Choroid plexus epithelial cell (primary cell): ENCODE data around the gene DCST2.

Experiments used
- DNase-seq: peaks from one replicate; pipeline ENCODE4 v3.0.0-alpha.2; 2010; ENCODE audit warnings: low read depth
- H3K4me3 ChIP-seq: 2 replicates; pipeline ENCODE4 v1.5.1; 2011; ENCODE audit warnings: low read depth, mild to moderate bottlenecking, control low read depth, low read length, moderate library complexity
- CTCF ChIP-seq: conservative IDR thresholded peaks from 2 replicates; pipeline ENCODE4 v1.5.1; 2011; ENCODE audit warnings: low read depth, mild to moderate bottlenecking, control low read depth, inconsistent platforms, low read length, moderate library complexity

The DCST2 gene

DNA sequence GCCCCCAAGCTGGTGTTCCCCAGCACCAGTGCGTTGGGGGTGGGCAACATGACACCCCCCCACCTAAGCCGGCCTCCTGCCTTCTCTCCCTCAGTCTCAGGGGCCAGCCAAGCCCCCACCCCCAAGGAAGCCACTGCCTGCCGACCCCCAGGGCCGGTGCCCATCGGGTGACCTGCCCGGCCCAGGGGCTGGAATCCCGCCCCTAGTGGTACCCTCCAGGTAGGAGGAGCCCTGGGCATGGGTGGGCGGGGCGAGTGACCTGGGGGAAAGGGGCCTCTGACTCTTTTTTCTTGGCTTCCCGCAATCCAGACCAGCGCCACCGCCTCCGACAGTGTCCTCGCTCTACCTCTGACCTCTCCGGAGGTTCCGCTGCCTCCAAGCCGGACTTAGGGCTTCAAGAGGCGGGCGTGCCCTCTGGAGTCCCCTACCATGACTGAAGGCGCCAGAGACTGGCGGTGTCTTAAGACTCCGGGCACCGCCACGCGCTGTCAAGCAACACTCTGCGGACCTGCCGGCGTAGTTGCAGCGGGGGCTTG, 28.6 kb upstream of the DCST2 start:
- H3K4me3 ChIP-seq = peak overlapping the region; percentile 11
- DNase-seq = no peak
- TF ChIP-seq CTCF = no peak

DNA sequence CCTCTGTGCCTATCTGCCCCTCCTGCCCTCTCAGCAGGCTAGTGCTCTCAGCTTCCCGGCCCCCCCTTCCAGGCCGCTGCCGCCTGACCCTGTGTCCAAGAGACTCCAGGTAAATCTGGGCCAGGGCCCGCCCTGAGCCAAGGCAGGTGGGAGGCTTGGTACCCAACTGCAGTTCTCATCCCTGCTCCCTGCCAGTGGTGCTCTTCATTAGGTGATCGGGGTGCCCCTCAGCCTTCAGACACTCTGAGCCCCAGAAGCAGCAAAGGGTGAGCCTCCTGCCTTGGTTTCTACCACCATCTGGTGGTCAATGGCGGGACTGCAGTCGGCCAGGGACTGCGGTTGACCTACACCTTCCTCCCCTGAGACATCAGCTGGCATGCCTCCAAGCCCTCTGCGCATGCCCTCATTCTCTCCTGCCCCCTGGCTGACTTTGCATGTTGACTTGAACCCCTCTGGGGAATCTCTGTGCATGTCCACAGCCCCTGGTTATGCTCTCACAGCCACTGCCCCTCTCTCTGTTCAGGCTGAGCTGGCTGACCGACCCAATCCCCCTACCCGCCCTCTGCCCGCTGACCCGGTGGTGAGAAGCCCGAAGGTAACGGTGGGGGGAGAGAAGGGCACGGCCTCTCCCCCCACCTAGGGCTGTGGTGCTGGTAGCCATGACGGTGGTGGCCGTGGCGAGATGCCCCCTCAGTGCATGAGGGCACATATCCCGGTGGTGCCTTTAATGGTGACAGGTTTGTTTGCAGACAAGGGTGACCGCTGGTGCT, 28.0 kb upstream of the DCST2 start:
- H3K4me3 ChIP-seq = no peak overlapping the region
- peak; percentile 100 for TF ChIP-seq CTCF
- DNase-seq = peak; percentile 90

DNA sequence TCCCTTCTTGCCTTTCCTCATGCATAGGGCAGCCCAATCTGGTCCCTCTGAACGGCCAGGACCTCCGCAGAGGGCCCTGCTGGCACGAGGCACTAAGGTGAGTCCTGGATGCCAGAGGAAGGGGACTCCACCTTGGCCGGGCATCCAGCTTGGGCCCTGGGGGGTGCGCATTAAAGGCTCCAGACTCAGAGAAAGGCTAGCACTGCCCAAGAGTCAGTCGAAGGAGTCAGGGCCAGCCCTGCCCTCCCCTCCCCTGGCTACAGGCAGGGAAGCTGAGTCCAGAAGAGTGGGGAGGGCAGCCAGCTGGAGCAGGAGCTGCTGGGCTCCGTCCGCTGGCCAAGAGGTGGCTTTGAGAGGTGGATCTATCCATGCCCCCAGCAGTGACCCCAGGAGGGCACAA, 27.2 kb upstream of the DCST2 start:
- no peak overlapping the region for H3K4me3 ChIP-seq
- no peak for TF ChIP-seq CTCF
- DNase-seq = no peak

DNA sequence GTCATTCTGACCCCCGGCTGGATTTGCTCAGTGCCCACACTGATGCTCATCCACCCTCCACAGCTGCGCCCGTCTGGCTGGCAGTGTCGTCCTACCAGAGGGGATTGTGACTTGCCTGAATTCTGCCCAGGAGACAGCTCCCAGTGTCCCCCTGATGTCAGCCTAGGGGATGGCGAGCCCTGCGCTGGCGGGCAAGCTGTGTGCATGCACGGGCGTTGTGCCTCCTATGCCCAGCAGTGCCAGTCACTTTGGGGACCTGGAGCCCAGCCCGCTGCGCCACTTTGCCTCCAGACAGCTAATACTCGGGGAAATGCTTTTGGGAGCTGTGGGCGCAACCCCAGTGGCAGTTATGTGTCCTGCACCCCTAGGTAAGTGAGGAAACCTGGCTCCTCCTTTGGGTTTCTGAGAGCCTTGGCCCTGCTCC, 24.2 kb upstream of the DCST2 start:
- H3K4me3 ChIP-seq = no peak overlapping the region
- peak; percentile 27 for TF ChIP-seq CTCF
- no peak for DNase-seq

DNA sequence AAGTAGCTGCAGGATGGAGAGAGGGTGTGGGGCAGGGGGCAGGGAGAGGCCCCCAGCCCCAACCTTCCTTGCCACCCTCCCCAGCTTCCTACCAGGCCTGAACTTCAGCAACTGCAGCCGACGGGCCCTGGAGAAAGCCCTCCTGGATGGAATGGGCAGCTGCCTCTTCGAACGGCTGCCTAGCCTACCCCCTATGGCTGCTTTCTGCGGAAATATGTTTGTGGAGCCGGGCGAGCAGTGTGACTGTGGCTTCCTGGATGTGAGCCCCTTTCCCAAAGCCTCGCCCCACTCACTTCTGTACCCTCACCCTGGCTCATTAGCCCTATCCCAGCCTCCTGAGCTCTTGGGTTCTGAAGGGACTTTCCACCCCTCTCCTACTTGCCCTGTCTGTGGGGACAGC, 23.5 kb upstream of the DCST2 start:
- DNase-seq = no peak
- H3K4me3 ChIP-seq = no peak overlapping the region
- TF ChIP-seq CTCF = no peak

GRCh38 chr1:155053531-155054105, 20.0 kb upstream of the DCST2 start:
- H3K4me3 ChIP-seq = no peak overlapping the region
- no peak for TF ChIP-seq CTCF
- DNase-seq = no peak
